ENCODE results near the gene USP48. TPM values are rescaled to one million over a fixed set of nuclear protein-coding genes. Genes with fewer than 3 reads are reported as not detected.

The USP48 gene
- total and polyA plus RNA-seq, 10 of the 15 experiments (the other 5 are each of a cell fraction or from before 2014, with no cell fraction given) = 21.2 to 115 (median 75.5) TPM

- peaks cover 6 to 13% of the 10 kb centered on the region in 2 experiments for H3K27me3 ChIP-seq (replicated peaks in 1 of 2; ENCODE audit: control insufficient read depth in 2 of 2, insufficient read depth in 2 of 2, low read length in 1 of 2)
- ChIA-PET RAD21 (ENCODE audit: unreplicated experiment) (interaction anchor here (0.5 to 1.1 kb wide), 3 partner anchors 8 to 370 kb away, joined by 3 read pairs; no protein-coding TSS in a partner anchor), CTCF (interaction anchor here (0.7 kb wide), 1 partner anchor 932 kb away, joined by 3 read pairs; no protein-coding TSS in a partner anchor), SMC1A (ENCODE audit: uncharacterized antibody, unreplicated experiment) (no interaction called here), POLR2A (no interaction called here)
- H2AFZ ChIP-seq (ENCODE audit: control insufficient read depth, low read depth, low read length) = no peak overlapping the region
- H3K9ac ChIP-seq (ENCODE audit: control insufficient read depth, insufficient read depth, low read length) = no peak overlapping the region
- 47% methylated on average over 23 of the region's 39 CpGs for WGBS (ENCODE audit: insufficient coverage, insufficient replicate concordance, low lambda C conversion rate, missing lambda C conversion rate)
- H3K36me3 ChIP-seq (ENCODE audit: control insufficient read depth in 2 of 2, insufficient read depth in 2 of 2, low read length in 1 of 2) = no peaks in the 10 kb centered on the region
- H3K27ac ChIP-seq (ENCODE audit: control insufficient read depth, insufficient read depth) = no peak overlapping the region
- H3K4me1 ChIP-seq (ENCODE audit: control insufficient read depth, insufficient read depth, low read length) = 0 out of 2 replicates have a peak, but pooled peaks cover 3% of the 10 kb centered on the region
- no peaks in the 10 kb centered on the region for H3K9me3 ChIP-seq (replicated peaks; ENCODE audit: control insufficient read depth, insufficient read depth, low read length)
- FAIRE-seq = no peak
- in situ Hi-C loops (cut with MboI) = no loop called here
- H3K4me3 ChIP-seq = no peak overlapping the region
- TF ChIP-seq TARDBP (IDR thresholded peaks at IDR 0.05; ENCODE audit: borderline replicate concordance) = no peak
- no peak for TF ChIP-seq SPI1 (IDR thresholded peaks at IDR 0.05; ENCODE audit: borderline replicate concordance, insufficient read depth, low read depth, low read length)
- no peak for TF ChIP-seq NR2C2 (IDR thresholded peaks at IDR 0.05; ENCODE audit: borderline replicate concordance, control insufficient read depth, insufficient read length, low read depth)
- TF ChIP-seq ZNF687 (IDR thresholded peaks at IDR 0.05) = no peak
- TF ChIP-seq YY1 (IDR thresholded peaks at IDR 0.05; ENCODE audit: low read depth, low read length) = no peak
- TF ChIP-seq RUNX3 (IDR thresholded peaks at IDR 0.05; ENCODE audit: low read length) = no peak
- no peak for TF ChIP-seq CTCF (IDR thresholded peaks at IDR 0.05 in 2 of 3, conservative IDR thresholded peaks at IDR 0.05 in 1 of 3; ENCODE audit: control insufficient read depth in 2 of 3, extremely low read depth in 1 of 3, insufficient read depth in 1 of 3, low read depth in 3 of 3, low read length in 3 of 3)
- peak; percentile 38 for TF ChIP-seq SUZ12 (IDR thresholded peaks at IDR 0.05; ENCODE audit: unreplicated experiment)
- intact Hi-C loops (cut with micrococcal nuclease; ENCODE audit: unreplicated experiment) = loop anchor here (10.0 kb wide), 1 partner anchor 138 kb away; no protein-coding TSS in a partner anchor
- no peak for DNase-seq (ENCODE audit: low read depth, low spot score)
- no peak for ATAC-seq
- H3K79me2 ChIP-seq (ENCODE audit: control insufficient read depth, insufficient read depth, low read length) = no peaks in the 10 kb centered on the region
- peaks cover 1% of the 10 kb centered on the region; the same call in 1 of the 2 replicates for H4K20me1 ChIP-seq (ENCODE audit: control insufficient read depth, insufficient read depth)
- no peak overlapping the region for H3K4me2 ChIP-seq (ENCODE audit: control insufficient read depth, insufficient read depth)
- no TSS peak for BruUV-seq (replicated peaks)
Measured at GRCh38 chr1:21652101-21652936, 130.6 kb downstream of the USP48 start.

Measured in GM12878 (cell line).